Loucy (cell line): ENCODE results near the gene ARHGAP26.

Experiments
- H2AFZ ChIP-seq: fragments of 200-600 bp; sonication (generic); 2 replicates; pipeline ENCODE4 v1.6.0; 2016; ENCODE audit warnings: antibody characterized with exemption, mild to moderate bottlenecking, low read length, moderate library complexity
- H3F3A ChIP-seq: fragments of 200-600 bp; 2 replicates; pipeline ENCODE4 v1.6.0; 2016; ENCODE audit warnings: antibody characterized with exemption, low read depth, mild to moderate bottlenecking
- H3K27me3 ChIP-seq: fragments of 200-600 bp; sonication (generic); 2 replicates; pipeline ENCODE4 v1.6.1; 2014; ENCODE audit warnings: low read length, mild to moderate bottlenecking; ENCODE audit not compliant: insufficient read depth, poor library complexity, severe bottlenecking
- H3K36me3 ChIP-seq: fragments of 200-600 bp; sonication (generic); 2 replicates; pipeline ENCODE4 v1.6.1; 2016; ENCODE audit warnings: low read length; ENCODE audit not compliant: insufficient read depth
- H3K4me1 ChIP-seq: fragments of 200-600 bp; sonication (generic); 2 replicates; pipeline ENCODE4 v1.5.1; 2014; ENCODE audit warnings: low read length, mild to moderate bottlenecking; ENCODE audit not compliant: insufficient read depth, poor library complexity, severe bottlenecking
- H3K4me2 ChIP-seq: fragments of 200-600 bp; sonication (generic); 2 replicates; pipeline ENCODE4 v1.6.0; 2014; ENCODE audit warnings: antibody characterized with exemption, low read length, low read depth, mild to moderate bottlenecking; ENCODE audit not compliant: poor library complexity, severe bottlenecking
- H3K4me3 ChIP-seq: fragments of 200-600 bp; sonication (generic); 2 replicates; pipeline ENCODE4 v1.5.1; 2014; ENCODE audit warnings: low read length, mild to moderate bottlenecking, mixed read lengths; ENCODE audit not compliant: poor library complexity, severe bottlenecking
- H3K79me2 ChIP-seq: fragments of 200-600 bp; sonication (generic); 2 replicates; pipeline ENCODE4 v1.6.1; 2014; ENCODE audit warnings: low read length; ENCODE audit not compliant: insufficient read depth
- H3K9ac ChIP-seq: fragments of 200-600 bp; sonication (generic); 2 replicates; pipeline ENCODE4 v1.6.0; 2014; ENCODE audit warnings: mild to moderate bottlenecking, low read depth, low read length, moderate library complexity; ENCODE audit not compliant: poor library complexity, severe bottlenecking
- H3K9me2 ChIP-seq: fragments of 200-600 bp; sonication (generic); replicated peaks from 2 replicates; pipeline ENCODE4 v1.6.1; 2016; ENCODE audit warnings: low read depth, low read length, mixed read lengths
- H3K9me3 ChIP-seq: fragments of 200-600 bp; sonication (generic); 2 replicates; pipeline ENCODE4 v1.6.1; 2014; ENCODE audit warnings: mild to moderate bottlenecking, antibody characterized with exemption, low read length, low read depth; ENCODE audit not compliant: insufficient read depth
- H4K20me1 ChIP-seq: fragments of 200-600 bp; sonication (generic); 2 replicates; pipeline ENCODE4 v1.6.0; 2014; ENCODE audit warnings: antibody characterized with exemption, low read length, mild to moderate bottlenecking; ENCODE audit not compliant: insufficient read depth, poor library complexity, severe bottlenecking
- EZH2phosphoT487 ChIP-seq: fragments of 200-600 bp; IDR thresholded peaks from 2 replicates; pipeline ENCODE4 v1.6.1; 2018; ENCODE audit warnings: antibody characterized with exemption, mild to moderate bottlenecking, moderate library complexity, borderline replicate concordance
- TF ChIP-seq, protein P1 (sequence below): fragments of 200-600 bp; sonication (generic); conservative IDR thresholded peaks from 2 replicates; pipeline ENCODE4 v1.5.1; 2014; ENCODE audit warnings: mild to moderate bottlenecking, antibody characterized with exemption, low read length

Gene ARHGAP26

DNA sequence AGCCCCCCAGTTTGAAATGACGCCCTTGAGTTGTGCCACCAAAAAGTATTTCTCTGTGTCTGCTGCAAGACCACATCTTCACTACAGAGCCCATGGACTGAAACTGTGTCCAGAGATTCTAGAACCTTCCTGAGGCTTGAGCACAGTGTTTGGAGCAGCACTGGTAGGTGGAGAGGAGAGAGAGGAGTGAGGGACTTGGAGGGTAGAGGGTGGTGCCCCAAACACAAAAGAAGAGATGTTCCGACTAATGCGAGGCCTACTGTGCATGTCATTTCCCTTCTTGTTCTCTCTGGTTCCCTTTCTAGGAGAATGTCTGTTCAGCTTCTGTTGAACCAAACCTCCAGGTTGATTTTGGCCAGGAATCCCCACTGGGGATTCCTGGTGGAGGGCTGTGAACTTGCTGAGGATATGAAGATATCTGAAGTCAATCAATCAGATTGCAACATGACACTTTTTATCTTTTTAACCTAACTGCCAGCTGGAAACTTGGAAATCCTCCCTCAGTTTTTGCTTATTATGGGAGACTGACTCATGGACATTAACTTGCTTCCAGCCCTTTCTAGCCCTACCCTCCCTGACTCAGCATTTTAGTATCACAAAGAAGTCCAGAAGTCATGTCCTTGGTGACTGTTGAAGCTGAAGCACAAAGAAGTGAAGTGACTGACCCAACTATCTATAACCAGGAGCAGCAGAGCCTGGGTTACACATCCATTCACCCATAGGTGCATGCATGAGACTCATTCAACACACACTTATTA lies 478.8 kb downstream of the ARHGAP26 start:
- Histone ChIP-seq H3K27me3 (no peaks in the 10 kb centered on the region), H3K36me3 (no peaks in the 10 kb centered on the region), H3K9me3 (no peaks in the 10 kb centered on the region), H3K4me1 (no peaks in the 10 kb centered on the region), H4K20me1 (no peaks in the 10 kb centered on the region), H3K4me2 (no peak overlapping the region), H2AFZ (no peak overlapping the region), H3K9ac (no peak overlapping the region), H3K4me3 (no peak overlapping the region), H3K79me2 (no peaks in the 10 kb centered on the region), H3K9me2 (no peaks in the 10 kb centered on the region), H3F3A (no peaks in the 10 kb centered on the region)
- no peak for TF ChIP-seq EZH2phosphoT487
- TF ChIP-seq, protein P1, sequence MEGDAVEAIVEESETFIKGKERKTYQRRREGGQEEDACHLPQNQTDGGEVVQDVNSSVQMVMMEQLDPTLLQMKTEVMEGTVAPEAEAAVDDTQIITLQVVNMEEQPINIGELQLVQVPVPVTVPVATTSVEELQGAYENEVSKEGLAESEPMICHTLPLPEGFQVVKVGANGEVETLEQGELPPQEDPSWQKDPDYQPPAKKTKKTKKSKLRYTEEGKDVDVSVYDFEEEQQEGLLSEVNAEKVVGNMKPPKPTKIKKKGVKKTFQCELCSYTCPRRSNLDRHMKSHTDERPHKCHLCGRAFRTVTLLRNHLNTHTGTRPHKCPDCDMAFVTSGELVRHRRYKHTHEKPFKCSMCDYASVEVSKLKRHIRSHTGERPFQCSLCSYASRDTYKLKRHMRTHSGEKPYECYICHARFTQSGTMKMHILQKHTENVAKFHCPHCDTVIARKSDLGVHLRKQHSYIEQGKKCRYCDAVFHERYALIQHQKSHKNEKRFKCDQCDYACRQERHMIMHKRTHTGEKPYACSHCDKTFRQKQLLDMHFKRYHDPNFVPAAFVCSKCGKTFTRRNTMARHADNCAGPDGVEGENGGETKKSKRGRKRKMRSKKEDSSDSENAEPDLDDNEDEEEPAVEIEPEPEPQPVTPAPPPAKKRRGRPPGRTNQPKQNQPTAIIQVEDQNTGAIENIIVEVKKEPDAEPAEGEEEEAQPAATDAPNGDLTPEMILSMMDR: no peak

DNA sequence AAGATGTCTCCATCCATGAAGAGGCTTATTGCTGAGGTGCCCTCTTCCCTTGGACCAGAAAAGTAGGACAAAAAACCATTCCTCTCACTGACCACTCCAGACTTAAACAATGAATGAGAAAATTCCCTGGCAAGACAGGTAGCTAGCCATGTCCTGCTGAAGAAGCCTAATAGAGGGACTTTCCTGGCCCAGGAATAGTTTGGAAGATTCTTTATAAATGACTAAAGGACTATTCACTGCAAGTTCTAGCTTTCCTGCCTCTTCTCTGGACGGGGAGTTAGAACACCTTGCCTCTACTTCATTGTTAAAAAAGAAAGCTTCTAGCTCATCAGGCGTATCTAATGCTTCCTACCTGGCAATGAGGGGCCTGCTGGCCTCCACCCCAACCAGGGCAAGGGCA lies 479.7 kb downstream of the ARHGAP26 start:
- H3K9me3 ChIP-seq: no peaks in the 10 kb centered on the region
- TF ChIP-seq EZH2phosphoT487: no peak
- TF ChIP-seq, protein P1: no peak
- H4K20me1 ChIP-seq: no peaks in the 10 kb centered on the region
- H3K9me2 ChIP-seq: no peaks in the 10 kb centered on the region
- no peak overlapping the region for H3K4me3 ChIP-seq
- H3K4me2 ChIP-seq: no peak overlapping the region
- H3K4me1 ChIP-seq: no peaks in the 10 kb centered on the region
- no peaks in the 10 kb centered on the region for H3K36me3 ChIP-seq
- H3F3A ChIP-seq: no peaks in the 10 kb centered on the region
- H3K27me3 ChIP-seq: no peaks in the 10 kb centered on the region
- no peak overlapping the region for H2AFZ ChIP-seq
- no peaks in the 10 kb centered on the region for H3K79me2 ChIP-seq
- no peak overlapping the region for H3K9ac ChIP-seq

DNA sequence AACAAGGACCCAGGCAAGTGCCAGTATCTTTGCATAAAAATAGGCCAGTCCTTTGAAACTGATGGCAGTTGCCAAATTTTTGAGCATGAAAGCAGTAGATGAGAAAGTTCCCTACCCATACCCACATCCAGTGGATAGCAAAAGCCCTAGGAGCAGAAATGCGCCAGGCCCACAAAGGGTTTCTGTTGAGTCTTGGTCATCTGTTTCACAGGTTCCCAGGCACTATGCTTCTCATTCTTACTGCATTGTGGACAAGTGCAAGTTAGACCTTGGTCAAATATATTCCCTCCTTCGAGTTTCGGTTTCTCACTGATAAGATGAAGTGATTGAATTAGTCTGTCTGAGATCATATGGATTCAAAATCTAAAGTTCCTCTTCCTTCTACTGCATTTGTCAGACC lies 481.0 kb downstream of the ARHGAP26 start:
- no peaks in the 10 kb centered on the region for H3K27me3 ChIP-seq
- no peaks in the 10 kb centered on the region for H3F3A ChIP-seq
- H3K4me3 ChIP-seq: no peak overlapping the region
- H3K4me2 ChIP-seq: no peak overlapping the region
- no peaks in the 10 kb centered on the region for H3K9me2 ChIP-seq
- no peaks in the 10 kb centered on the region for H3K79me2 ChIP-seq
- no peak overlapping the region for H2AFZ ChIP-seq
- H4K20me1 ChIP-seq: no peaks in the 10 kb centered on the region
- H3K9ac ChIP-seq: no peak overlapping the region
- TF ChIP-seq, protein P1: no peak
- no peak for TF ChIP-seq EZH2phosphoT487
- H3K4me1 ChIP-seq: no peaks in the 10 kb centered on the region
- no peaks in the 10 kb centered on the region for H3K9me3 ChIP-seq
- H3K36me3 ChIP-seq: no peaks in the 10 kb centered on the region
